Iris pigment epithelial cell (primary cell): Measurements from ENCODE around the gene LYZL2.
"Not testable (repeated sequence)": the region's sequence is repeated elsewhere in the genome, so short reads cannot be mapped to it uniquely, and the experiment has no call there.

ENCODE experiments used
- DNase-seq: peaks from one replicate; pipeline ENCODE4 v3.0.0-alpha.2; 2011; ENCODE audit warnings: low read depth

The LYZL2 gene

GRCh38 chr10:30639946-30640786, 10.6 kb upstream of the LYZL2 start:
- peak; percentile 69 for DNase-seq

GRCh38 chr10:30637881-30638467, 8.4 kb upstream of the LYZL2 start:
- DNase-seq: peak; percentile 94

- DNase-seq: no peak
Measured at GRCh38 chr10:30631188-30631587, 1.6 kb upstream of the LYZL2 start.

GRCh38 chr10:30630571-30630970, 1.0 kb upstream of the LYZL2 start:
- DNase-seq: peak; percentile 82

GRCh38 chr10:30628576-30628975, 977 bp downstream of the LYZL2 start:
- DNase-seq: not testable (repeated sequence)

GRCh38 chr10:30626837-30627236, 2.7 kb downstream of the LYZL2 start:
- DNase-seq: not testable (repeated sequence)

- DNase-seq: not testable (repeated sequence)
Measured at GRCh38 chr10:30626196-30626595, 3.4 kb downstream of the LYZL2 start.

GRCh38 chr10:30625080-30625479, 4.5 kb downstream of the LYZL2 start:
- DNase-seq: no peak

- DNase-seq: no peak
Measured at GRCh38 chr10:30619966-30620365, 9.6 kb downstream of the LYZL2 start.

GRCh38 chr10:30617070-30617469, 12.5 kb downstream of the LYZL2 start:
- DNase-seq: no peak

- not testable (repeated sequence) for DNase-seq
Measured at GRCh38 chr10:30611041-30611440, 18.5 kb downstream of the LYZL2 start.

GRCh38 chr10:30607814-30608213, 21.7 kb downstream of the LYZL2 start:
- DNase-seq: no peak

- DNase-seq: no peak
Measured at GRCh38 chr10:30606313-30606712, 23.2 kb downstream of the LYZL2 start.

- DNase-seq: not testable (repeated sequence)
Measured at GRCh38 chr10:30605341-30606121, 24.0 kb downstream of the LYZL2 start.

GRCh38 chr10:30603589-30603988, 26.0 kb downstream of the LYZL2 start:
- DNase-seq: no peak

GRCh38 chr10:30602747-30603146, 26.8 kb downstream of the LYZL2 start:
- no peak for DNase-seq

GRCh38 chr10:30600005-30600404, 29.5 kb downstream of the LYZL2 start:
- peak; percentile 10 for DNase-seq

GRCh38 chr10:30598105-30598776, 31.3 kb downstream of the LYZL2 start:
- no peak for DNase-seq

- not testable (repeated sequence) for DNase-seq
Measured at GRCh38 chr10:30597433-30597824, 32.1 kb downstream of the LYZL2 start.

- DNase-seq: not testable (repeated sequence)
Measured at GRCh38 chr10:30596493-30597432, 32.8 kb downstream of the LYZL2 start.

- DNase-seq: no peak
Measured at GRCh38 chr10:30596013-30596412, 33.5 kb downstream of the LYZL2 start.
